Measurements from ENCODE around the gene BBOX1.

Gene BBOX1

DNA sequence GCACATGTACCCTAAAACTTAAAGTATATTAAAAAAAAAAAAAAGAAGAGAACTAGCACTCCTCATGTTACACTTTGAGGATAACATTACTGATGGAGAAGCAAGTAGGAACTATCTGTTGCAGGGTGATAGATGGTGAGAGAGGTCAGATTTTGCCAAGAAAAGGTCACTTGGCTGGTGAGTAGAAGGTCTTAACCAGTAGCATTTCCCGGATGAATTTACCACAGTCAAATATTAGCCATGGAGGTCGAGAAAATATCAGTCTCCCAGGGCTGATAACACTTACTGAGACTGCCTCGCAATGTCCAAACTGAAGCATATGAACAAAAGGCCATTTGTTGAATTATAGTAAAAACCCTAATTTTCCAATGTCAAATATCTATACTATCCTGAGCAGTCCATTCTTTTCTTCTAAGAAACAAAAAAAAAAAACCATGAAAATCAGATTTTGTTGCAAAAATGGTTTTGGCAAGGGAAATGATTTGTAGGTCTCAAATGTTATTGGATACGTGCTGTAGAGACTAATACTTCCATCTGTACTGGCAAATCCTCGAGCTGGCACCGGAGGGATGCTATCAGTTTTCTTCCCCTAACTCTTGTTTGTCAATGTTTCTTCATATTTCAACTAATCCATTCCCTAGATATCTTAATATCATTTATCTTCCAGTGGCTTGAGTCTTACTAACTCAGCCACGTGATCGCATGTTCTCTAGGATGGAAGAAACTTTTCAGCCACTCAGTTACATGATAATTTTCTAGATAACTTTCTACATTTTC lies 14.5 kb upstream of the BBOX1 start:
- no peak for DNase-seq

DNA sequence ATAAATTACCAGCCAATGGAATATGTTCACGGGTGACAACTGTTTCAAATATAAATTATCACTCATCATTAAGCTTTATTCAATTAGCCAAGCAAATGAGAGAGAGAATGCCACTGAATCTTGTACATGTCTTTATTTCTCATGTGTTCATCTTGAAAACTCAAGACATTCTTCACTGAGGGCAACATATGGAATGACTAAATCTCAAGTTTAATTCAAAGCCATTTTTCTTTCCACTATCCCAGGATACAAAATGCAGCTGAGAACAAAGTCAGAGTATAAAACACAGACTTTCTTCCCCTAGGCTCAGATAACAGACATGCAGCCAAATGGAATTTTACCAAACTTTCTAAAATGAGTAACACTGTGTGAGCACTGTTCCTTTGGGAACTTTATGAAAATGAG lies 12.1 kb upstream of the BBOX1 start:
- no peak for DNase-seq

DNA sequence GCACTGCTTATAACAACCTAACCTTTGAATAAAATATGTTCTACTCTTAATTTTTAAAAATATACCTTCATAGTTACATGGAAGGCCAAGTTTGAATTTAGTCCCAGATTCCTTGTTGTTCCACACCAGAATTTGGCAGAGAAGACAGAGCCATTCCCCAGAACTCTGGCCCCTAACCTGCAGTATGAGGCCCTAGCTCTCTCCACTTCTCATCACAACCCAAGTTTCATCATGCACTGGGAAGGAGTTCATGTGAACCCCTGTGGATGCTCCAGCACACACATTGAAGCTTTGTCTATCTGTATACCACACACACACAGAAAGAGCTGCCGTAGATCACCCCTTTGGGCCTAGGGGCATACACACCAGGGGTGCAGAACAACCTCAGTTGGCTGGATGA lies 10.6 kb upstream of the BBOX1 start:
- no peak for DNase-seq

DNA sequence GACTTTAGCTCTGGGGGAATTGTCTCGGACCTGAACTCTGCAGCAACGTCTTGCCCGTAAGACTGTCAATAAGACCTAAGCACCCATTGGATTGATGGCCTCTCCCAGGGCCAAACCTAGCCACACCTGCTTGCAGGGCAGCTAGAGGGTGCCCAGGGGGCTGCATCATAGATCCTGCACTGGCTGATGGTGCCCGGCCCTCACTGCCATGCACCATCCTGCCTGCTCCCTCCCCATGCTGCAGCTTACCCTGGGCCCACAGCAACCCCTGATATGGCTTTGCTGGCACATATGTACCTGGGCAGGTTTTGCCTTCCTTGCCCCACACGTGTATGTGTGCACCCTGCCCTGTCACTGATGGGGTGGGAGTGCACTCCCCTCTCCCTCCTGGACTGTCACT lies 8.9 kb upstream of the BBOX1 start:
- DNase-seq, result no peak

DNA sequence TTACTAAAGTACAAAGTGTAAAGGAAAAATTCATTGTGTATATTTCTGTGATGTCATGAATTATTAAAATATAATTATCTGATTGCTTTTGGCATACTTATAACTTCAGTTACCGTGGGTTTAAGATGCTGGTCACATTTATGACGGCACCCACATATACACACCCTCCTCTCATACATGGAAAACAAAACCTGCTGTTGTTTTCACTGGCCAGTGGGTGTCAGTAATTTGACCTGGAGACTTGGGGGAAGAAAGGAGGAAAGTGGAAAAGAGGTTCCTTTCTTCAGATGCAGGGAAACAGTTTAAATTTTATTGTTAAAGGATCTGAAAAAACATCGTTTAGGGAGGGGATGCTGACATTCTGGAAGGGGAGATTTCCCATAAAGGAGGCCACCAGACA lies 742 bp upstream of the BBOX1 start:
- no peak for DNase-seq

DNA sequence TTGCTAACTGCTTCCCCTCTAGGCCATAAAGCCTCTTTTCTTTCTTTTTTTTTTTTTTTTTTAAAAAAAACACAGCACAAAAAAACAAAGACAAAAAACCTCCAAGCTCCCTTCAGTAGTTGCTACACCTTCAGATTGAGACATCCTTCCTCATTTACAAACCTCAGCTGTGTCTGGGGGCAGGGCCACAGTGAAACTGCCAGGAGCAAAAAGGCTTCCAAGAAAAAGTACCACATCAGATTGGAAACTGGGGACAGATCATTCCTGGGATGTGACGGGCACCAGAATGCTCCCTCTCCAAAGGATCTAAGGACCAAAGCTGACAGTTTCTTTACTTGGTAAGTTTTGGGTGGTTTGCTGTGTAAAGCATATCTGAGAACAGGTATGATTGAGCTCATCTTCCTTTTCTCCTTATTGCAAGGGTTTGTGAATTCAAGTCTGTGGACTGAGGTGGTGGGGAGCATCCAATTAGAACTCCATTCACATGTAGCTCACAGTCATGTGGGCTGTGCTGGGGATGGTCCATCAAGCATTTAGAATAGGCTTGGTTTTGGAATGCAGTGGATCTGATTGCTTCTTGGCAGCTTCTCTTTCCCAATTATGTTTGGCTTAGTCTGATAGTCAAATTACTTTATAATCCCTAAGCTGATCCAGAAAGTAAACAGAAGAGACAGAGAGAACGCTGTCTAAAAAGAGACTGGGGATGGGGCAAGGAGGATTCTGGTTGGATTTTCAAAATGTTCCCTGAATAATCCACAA lies 705 bp downstream of the BBOX1 start:
- DNase-seq, result no peak

DNA sequence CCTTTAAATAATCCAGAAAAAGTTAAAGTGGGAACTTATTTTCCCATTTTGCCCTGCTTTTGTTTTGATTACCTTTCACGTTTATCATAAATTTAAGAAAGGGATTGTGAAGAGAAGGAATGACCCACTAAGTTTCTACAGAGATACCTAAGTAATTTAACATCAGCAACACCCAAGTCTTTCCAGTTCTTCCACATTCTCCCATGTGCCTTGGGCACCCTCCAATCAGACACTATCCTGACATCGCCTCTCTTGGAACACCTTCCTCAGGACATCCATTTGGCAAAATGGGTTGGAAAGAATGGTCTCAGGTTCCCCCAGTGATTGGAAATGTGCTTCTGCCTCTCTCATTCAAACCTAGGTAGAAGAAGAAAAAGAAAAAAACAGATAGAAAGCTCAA lies 6.3 kb downstream of the BBOX1 start:
- DNase-seq, result no peak

DNA sequence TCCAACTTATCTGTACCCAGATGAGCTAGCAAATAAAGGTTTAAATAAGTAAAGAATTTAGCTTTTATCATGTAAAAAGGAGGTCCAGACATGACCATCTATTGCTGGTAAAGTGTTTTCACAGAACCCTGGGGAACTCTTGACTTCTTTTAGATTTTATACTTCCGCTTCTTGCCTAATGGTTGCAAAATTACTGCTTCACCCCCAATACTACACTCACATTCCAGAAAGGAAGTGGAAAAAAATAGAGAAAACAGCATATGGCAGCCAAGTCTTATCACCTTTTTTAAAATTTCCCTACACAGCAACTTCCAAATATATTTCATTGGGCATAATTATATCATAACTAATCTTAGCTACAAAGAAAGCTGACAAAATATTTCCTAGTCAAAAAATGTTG lies 12.1 kb downstream of the BBOX1 start:
- no peak for DNase-seq

DNA sequence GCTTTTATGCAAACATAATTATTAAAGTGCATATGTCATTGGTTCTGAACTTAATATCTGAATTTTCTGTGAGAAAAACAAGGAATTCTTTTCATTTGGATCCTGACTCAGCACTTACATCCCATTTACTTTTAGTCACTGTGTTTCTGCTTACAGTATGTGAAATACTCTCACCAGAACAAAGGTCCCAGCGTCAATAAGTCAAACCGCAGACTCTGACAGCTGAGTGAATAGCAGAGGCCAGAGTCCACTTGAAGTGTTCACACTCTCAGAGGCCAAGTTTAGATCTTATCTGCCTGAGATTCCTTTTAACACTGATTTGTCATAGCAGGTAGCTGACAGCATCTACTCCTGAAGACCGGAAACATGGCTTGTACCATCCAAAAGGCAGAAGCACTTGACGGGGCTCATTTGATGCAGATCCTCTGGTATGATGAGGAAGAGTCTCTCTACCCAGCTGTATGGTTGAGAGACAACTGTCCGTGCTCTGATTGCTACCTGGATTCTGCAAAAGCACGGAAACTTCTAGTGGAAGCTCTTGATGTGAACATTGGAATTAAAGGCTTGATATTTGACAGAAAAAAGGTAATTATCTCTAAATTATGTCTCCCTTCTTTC lies 14.6 kb downstream of the BBOX1 start:
- DNase-seq, result no peak

DNA sequence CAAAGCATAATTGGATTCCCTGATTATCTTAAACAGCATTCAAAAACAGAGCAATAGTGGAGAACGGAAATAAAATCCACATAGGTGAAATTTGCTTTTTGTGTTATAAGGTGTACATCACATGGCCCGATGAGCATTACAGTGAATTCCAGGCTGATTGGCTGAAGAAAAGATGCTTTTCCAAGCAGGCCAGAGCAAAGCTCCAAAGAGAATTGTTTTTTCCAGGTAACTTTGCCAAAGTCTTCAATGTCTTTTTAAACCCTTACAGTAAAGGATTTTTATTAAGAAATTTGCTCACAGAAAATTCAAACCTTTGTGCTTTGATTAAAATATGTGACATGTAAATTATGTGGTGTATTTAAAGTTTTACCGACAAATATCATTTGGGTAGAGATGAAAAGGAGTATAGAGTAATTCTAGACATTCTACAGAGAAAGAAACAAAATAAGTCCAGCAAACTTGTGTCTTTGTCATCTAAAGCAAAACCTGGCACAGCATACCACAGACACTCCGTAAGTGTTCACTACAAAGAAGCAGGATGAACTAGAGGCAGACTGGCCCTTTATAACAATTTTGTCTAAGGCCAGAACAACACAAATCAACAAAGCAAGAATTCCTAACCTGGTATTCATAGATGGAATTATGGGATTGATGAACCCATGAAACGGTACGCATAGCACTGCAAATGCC lies 16.6 kb downstream of the BBOX1 start:
- no peak for DNase-seq

DNA sequence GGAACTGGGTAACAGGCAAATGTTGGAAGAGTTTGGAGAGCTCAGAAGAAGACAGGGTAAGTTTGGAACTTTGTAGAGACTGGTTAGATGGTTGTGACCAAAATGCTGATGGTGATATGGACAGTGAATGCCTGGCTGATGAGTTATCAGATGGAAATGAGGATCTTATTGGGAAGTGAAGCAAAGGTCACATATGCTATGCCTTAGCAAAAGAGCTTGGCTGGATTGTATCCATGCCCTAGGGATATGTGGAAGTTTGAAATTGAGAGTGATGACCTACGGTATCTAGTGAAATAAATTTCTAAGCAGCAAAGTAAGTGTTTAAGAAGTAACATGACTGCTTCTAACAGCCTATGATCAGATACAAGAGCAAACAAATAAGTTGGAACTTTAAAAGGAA lies 17.8 kb downstream of the BBOX1 start:
- no peak for DNase-seq

DNA sequence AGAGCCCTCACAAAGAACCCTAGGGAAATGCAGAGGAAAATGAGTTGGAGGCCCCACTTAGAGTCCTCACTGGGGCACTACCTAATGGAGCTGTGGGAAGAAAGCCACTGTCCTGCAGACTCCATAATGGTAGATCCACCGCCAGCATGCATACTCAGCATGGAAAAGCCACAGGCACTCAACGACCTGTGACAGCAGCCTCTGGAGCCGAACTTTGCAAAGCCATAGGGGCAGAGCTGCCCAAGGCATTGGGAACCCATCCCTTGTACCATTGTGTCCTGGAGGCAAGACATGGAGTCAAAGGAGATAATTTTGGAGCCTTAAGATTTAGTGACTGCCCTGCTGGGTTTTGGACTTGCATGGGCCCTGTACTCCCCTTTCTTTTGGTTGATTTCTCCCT lies 18.8 kb downstream of the BBOX1 start:
- DNase-seq, result no peak

DNA sequence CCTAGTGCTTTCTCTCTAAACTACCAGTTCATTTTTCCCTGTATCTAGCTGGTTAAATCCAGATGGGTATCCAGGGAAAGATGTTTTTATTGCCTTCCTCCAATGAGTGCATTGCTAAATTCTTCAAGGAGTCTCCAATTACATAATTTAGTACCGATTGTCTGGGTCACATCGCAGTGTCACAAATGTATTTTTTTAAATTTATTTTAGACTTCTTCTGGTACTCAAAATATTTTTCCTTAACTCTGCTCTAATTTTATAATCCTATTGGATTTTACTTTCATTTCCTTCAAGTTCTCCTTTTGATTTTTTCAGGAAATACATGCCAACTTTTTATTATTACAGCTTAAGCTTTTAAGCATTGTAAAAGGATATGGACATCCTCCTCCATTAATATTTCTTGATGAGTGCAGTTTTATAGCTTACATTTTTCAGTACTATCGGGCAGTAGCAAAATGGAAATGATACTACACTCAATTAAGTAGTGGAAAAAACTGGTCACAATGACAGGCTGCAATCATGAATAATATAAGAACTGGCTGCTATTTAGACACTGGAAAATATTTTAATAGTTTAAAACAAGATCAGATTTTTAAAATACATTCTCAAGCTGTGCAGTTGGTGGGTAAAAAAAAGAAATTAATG lies 20.3 kb downstream of the BBOX1 start:
- no peak for DNase-seq

DNA sequence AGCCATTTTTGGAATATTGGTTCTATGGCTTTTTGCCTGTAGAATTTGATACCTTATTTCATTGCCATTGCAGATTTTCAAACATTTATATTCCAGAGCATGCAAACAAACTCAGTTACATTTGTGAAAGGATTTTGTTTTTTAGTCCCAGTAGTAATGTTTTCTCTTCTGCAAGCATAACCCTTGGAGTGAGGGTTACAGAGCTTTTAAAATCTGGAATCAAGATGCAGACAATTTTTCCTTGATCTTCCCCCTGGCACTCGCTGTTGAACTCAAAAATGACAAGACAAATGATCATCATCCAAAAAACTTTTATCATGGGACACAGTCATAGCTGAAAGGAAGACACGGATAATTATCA lies 20.8 kb downstream of the BBOX1 start:
- DNase-seq, result no peak

DNA sequence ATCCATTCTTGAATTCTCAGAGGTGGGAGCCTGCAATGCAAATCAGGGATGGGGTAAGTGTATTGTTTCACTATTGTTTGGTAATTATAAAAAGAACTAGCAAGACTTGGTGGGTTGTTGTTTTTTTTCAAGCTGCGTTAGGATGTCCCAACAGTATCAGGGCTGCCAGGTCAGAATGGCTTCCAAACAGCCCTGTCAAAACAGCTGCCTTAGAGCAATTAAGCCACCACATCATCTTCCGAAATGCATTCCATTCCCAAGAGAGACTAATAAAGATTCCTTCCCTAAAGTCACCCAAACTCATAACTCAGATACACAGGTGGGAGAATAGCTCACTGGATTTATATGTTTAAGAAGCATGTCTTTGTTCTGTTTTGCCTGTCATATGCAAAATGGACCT lies 23.5 kb downstream of the BBOX1 start:
- DNase-seq, result no peak

DNA sequence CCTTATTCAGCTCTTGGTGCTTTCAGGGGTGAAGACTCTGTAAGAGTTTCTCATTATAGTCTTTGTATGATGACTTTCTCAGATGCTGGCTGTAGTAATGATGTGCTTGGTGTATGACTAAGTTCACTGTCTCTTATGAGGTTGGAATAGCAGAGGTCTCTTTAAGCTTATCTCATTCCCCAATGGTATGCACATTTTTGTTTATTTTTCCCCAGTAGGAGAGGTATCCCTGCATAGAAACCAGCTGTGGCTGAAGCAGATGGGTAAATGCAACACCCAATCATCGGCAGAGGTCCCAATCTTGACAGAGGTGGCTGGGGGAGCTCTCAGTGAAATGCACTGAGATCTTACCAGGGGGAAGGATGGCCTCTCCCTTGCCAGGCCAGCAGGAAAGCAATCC lies 34.6 kb downstream of the BBOX1 start:
- no peak for DNase-seq

DNA sequence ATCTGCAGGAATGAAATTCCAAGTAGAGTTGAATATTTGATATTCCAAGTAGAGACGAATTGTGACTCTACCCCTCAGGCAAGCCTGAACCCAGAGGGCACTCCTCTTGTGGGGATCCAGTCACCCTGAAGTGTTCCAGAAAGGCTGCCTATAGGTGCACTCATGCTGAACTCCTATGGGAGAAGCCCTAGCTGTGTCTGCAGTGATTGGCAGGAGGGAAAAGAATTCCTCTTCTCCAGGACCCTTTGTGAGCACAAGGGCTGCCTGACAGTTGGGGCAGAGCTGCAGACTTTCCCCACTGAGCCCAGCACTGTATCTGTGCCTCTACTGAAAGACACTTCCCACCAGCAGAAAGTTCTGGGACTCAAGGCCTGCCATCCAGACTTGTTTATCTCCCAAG lies 35.0 kb downstream of the BBOX1 start:
- no peak for DNase-seq

DNA sequence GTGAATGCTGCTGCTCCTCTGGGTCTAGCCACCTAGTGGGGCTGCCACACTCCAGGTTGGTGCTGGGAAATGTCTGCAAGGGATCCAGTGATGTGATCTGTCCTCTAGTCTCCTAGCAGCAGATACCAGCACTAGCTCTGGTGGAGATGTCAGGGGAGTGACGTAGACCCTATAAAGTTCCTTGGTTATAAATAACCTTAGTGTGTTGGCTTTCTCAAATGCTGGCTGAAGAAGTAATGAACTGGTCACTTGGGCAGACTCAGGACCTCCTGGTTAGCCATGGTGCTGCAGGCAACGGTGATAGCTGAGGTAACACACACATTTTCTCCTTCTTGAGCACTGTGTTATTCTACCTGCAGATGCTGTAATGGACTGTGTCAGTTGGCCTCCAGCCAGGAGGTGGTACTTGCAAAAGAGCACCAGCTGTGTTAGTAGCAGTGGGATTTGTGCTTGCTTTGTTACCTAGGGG lies 35.5 kb downstream of the BBOX1 start:
- no peak for DNase-seq

DNA sequence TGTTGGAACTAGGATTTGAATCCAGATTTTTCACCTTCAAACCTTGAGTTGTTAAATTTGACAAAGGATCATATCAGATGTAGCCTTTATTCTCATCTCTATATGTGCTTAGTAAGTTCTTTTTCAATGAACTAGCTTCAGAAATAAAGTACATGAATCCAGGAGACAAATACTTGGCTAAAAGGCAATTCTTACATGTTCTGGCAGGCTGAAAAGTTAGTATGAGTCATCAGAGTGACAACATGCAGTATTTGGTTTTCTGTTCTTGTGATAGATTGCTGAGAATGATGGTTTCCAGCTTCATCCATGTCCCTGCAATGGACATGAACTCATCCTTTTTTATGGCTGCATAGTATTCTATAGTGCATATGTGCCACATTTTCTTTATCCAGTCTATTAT lies 40.4 kb downstream of the BBOX1 start:
- DNase-seq, result no peak

DNA sequence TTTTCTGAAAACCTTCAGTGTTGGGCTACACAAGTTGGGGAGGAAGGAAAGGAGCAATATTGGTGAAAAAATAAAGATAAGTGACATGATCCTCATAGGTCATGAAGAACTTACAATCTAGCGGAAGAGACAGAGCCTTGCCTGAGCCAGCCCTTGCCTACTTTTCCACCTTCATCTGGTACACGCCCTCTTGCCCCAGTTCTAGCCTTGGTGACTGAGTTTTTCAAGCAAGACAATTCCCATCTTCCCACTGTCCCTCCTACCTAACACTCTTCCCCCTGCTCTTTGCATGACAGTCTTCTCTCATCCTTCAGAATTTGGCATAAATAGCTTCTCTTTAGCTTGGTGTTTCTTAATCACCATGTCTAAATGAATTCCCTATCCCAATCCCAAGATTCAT lies 42.6 kb downstream of the BBOX1 start:
- no peak for DNase-seq

DNA sequence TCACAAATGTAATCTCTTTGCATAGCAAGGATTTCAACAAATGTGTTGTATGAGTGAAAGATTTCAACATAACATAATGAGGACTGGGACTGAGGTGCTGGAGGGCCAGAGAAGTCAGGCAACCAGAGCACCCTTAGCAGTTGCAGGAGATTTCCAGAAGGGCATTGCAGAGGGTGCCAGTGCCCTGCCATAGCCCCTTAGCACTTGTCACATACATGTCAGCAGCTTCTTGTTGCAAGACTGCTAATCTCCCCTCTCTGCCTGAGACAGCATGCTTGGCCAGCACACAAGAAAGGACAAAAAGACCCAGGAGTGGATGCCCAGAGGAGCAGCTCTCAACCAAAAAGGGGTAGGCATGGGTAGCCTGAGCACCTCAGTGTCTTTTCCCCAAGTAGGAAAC lies 43.2 kb downstream of the BBOX1 start:
- no peak for DNase-seq

DNA sequence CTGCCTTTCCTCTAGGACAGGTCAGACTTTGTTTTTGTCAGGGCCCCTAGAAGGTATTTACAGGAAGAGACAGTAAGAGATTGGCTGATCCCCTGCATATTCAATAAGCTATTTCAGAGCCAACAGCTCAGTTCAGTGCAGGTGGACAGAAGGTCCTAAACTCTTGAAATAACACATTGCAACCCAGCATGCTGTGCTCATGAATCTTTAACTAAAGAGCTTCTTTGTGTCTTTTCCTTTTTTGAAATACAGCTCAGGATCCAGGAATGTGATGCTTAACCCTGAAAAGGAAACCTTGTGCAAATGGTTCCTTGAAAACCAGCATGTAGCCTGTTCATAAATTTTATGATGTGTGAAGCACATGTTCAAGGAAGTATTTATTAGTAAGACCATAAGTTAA lies 43.9 kb downstream of the BBOX1 start:
- no peak for DNase-seq

DNA sequence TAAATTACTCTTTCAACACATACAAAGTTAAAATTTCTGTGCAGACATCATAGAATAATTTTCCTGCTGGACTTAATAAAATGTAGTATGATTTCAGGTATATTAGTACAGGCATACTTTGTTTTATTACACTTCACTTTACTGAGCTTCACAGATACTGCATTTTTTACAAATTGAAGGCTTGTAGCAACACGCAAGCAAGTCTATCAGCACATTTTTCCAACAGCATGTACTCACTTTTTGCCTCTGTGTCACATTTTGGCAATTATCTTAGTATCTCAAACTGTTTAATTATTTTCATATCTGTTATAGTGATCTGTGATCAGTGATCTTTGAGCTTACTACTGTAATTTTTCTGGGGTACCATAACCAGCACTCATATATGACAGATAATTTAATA lies 44.5 kb downstream of the BBOX1 start:
- no peak for DNase-seq

All from CD4-positive, alpha-beta T cell treated with Interleukin-17A for 1 hour (primary cell).